PC-3 (cell line): ENCODE measurements around the gene TNPO2. TPM values are rescaled to one million over a fixed set of nuclear protein-coding genes. Genes with fewer than 3 reads are reported as not detected.

Experiments used
- ATAC-seq: fragments of 200-7000 bp; cut with Tn5 transposase; 2 replicates; pipeline ENCODE4 v1.9.1; 2020; ENCODE audit warnings: mild to moderate bottlenecking, moderate library complexity
- BruUV-seq: library from RNA; stranded (reverse); fragments of 400-500 nt; replicated peaks from 2 replicates; lab custom pipeline; 2021; lab: Mats Ljungman, UMichigan
- CTCF ChIA-PET: fragments of 300-600 bp; sonication (Branson Sonifier 250); formaldehyde crosslinking; loops from one replicate; lab custom pipeline; 2022; ENCODE audit warnings: antibody characterized with exemption; lab: Charles Lee
- POLR2A ChIA-PET: fragments of 300-600 bp; sonication (Branson Sonifier 250); formaldehyde crosslinking; loops from one replicate; lab custom pipeline; 2022; ENCODE audit warnings: antibody characterized with exemption; ENCODE audit not compliant: unreplicated experiment; lab: Charles Lee
- DNase-seq: peaks from one replicate; pipeline ENCODE4 v3.0.0-alpha.2; 2015
- H2AFZ ChIP-seq: fragments of 300-600 bp; sonication (generic); 2 replicates; pipeline ENCODE4 v1.6.0; 2016; ENCODE audit warnings: antibody characterized with exemption, low read length
- H3F3A ChIP-seq: fragments of 300-600 bp; sonication (generic); one replicate; pipeline ENCODE4 v1.6.0; 2017; ENCODE audit warnings: antibody characterized with exemption, low read length, control low read depth, mild to moderate bottlenecking; ENCODE audit not compliant: unreplicated experiment
- H3K27ac ChIP-seq: fragments of 300-600 bp; sonication (generic); 2 replicates; pipeline ENCODE4 v1.5.1; 2016; ENCODE audit warnings: mild to moderate bottlenecking, low read length
- H3K27me3 ChIP-seq: fragments of 300-600 bp; sonication (generic); 2 replicates; pipeline ENCODE4 v1.6.1; 2016; ENCODE audit warnings: low read length, mixed read lengths
- H3K36me3 ChIP-seq: fragments of 300-600 bp; sonication (generic); 2 replicates; pipeline ENCODE4 v1.6.1; 2016; ENCODE audit warnings: low read depth, mixed run types, low read length, mixed read lengths
- H3K4me1 ChIP-seq: fragments of 300-600 bp; sonication (generic); 2 replicates; pipeline ENCODE4 v1.5.1; 2016; ENCODE audit warnings: low read length; ENCODE audit not compliant: insufficient read depth
- H3K4me2 ChIP-seq: fragments of 300-600 bp; sonication (generic); 2 replicates; pipeline ENCODE4 v1.6.0; 2016; ENCODE audit warnings: low read length
- H3K4me3 ChIP-seq: fragments of 300-600 bp; sonication (generic); 2 replicates; pipeline ENCODE4 v1.5.1; 2016; ENCODE audit warnings: mild to moderate bottlenecking, low read length, mixed read lengths
- H3K79me2 ChIP-seq: fragments of 300-600 bp; sonication (generic); 2 replicates; pipeline ENCODE4 v1.6.1; 2017; ENCODE audit warnings: low read length, mixed read lengths
- H3K9ac ChIP-seq: fragments of 300-600 bp; sonication (generic); 2 replicates; pipeline ENCODE4 v1.6.0; 2016; ENCODE audit warnings: mild to moderate bottlenecking, low read length
- H3K9me2 ChIP-seq: fragments of 300-600 bp; sonication (generic); replicated peaks from 2 replicates; pipeline ENCODE4 v1.6.1; 2016; ENCODE audit warnings: mixed run types, low read length, mixed read lengths
- H3K9me3 ChIP-seq: fragments of 300-600 bp; sonication (generic); 2 replicates; pipeline ENCODE4 v1.6.1; 2016; ENCODE audit warnings: low read length, mixed read lengths
- H4K20me1 ChIP-seq: fragments of 300-600 bp; sonication (generic); 2 replicates; pipeline ENCODE4 v1.6.1; 2016; ENCODE audit warnings: low read length, mixed read lengths
- CTCF ChIP-seq: fragments of 300-600 bp; sonication (generic); conservative IDR thresholded peaks from 2 replicates; pipeline ENCODE4 v1.5.1; 2017; ENCODE audit warnings: antibody characterized with exemption, low read depth, mild to moderate bottlenecking, low read length
- EZH2 ChIP-seq: fragments of 300-600 bp; sonication (generic); IDR thresholded peaks from one replicate; pipeline ENCODE4 v1.6.1; 2017; ENCODE audit warnings: antibody characterized with exemption, mild to moderate bottlenecking, low read length; ENCODE audit not compliant: unreplicated experiment
- EZH2phosphoT487 ChIP-seq: fragments of 300-600 bp; sonication (generic); IDR thresholded peaks from 2 replicates; pipeline ENCODE4 v1.6.1; 2018; ENCODE audit warnings: mild to moderate bottlenecking, antibody characterized with exemption, low read length, borderline replicate concordance
- intact Hi-C: fragments of 100-400 bp; cut with micrococcal nuclease; formaldehyde crosslinking; loops from 2 replicates; pipeline ENCODE4 v1.9.0; 2023
- total RNA-seq: library from RNA; depleted of rRNA; stranded (reverse); fragments of >200 nt; gene quantifications from 2 replicates; pipeline ENCODE4 v1.2.3, GENCODE V29; 2014

The TNPO2 gene
- total RNA-seq, 1 experiment from 2014 or later: 50.6 TPM

GRCh38 chr19:12657966-12658365 lies 65.8 kb downstream of the TNPO2 start:
- H3K9ac ChIP-seq: no peak overlapping the region
- no peak overlapping the region for H3K27ac ChIP-seq
- ChIA-PET POLR2A (no interaction called here), CTCF (interaction anchor here (0.6 kb wide), 1 partner anchor 48 kb away, joined by 7 read pairs; the partner anchor contains the start of gene ZNF490)
- no peaks in the 10 kb centered on the region for H3K9me2 ChIP-seq
- BruUV-seq: no TSS peak
- no peak overlapping the region for H3K4me2 ChIP-seq
- no peak overlapping the region for H3K4me3 ChIP-seq
- H3K79me2 ChIP-seq: no peaks in the 10 kb centered on the region
- peaks cover 28% of the 10 kb centered on the region for H3K36me3 ChIP-seq
- TF ChIP-seq EZH2 (no peak), EZH2phosphoT487 (no peak), CTCF (0 out of 2 replicates have a peak, but pooled peaks have one; percentile 17)
- H3K27me3 ChIP-seq: no peaks in the 10 kb centered on the region
- H2AFZ ChIP-seq: no peak overlapping the region
- no peaks in the 10 kb centered on the region for H3F3A ChIP-seq
- ATAC-seq: no peak
- H3K4me1 ChIP-seq: no peaks in the 10 kb centered on the region
- no peaks in the 10 kb centered on the region for H4K20me1 ChIP-seq
- intact Hi-C loops: no loop called here
- DNase-seq: no peak
- no peaks in the 10 kb centered on the region for H3K9me3 ChIP-seq

GRCh38 chr19:12656899-12657571 lies 66.7 kb downstream of the TNPO2 start:
- no peaks in the 10 kb centered on the region for H3K9me2 ChIP-seq
- no peak overlapping the region for H2AFZ ChIP-seq
- no TSS peak for BruUV-seq
- no peaks in the 10 kb centered on the region for H3K4me1 ChIP-seq
- no peak overlapping the region for H3K27ac ChIP-seq
- no peak for DNase-seq
- intact Hi-C loops: no loop called here
- H4K20me1 ChIP-seq: no peaks in the 10 kb centered on the region
- no peaks in the 10 kb centered on the region for H3K79me2 ChIP-seq
- ChIA-PET CTCF (interaction anchor here (0.6 kb wide), 1 partner anchor 47 kb away, joined by 7 read pairs; the partner anchor contains the start of gene ZNF490), POLR2A (no interaction called here)
- TF ChIP-seq EZH2 (no peak), CTCF (no peak), EZH2phosphoT487 (no peak)
- no peak for ATAC-seq
- peaks cover 27% of the 10 kb centered on the region for H3K36me3 ChIP-seq
- H3K9ac ChIP-seq: no peak overlapping the region
- H3K4me2 ChIP-seq: no peak overlapping the region
- no peaks in the 10 kb centered on the region for H3F3A ChIP-seq
- no peaks in the 10 kb centered on the region for H3K9me3 ChIP-seq
- no peak overlapping the region for H3K4me3 ChIP-seq
- no peaks in the 10 kb centered on the region for H3K27me3 ChIP-seq

GRCh38 chr19:12655546-12655945 lies 68.2 kb downstream of the TNPO2 start:
- Histone ChIP-seq H3K27ac (no peak overlapping the region), H3K4me3 (no peak overlapping the region), H3K36me3 (peaks cover 23% of the 10 kb centered on the region), H3K4me2 (no peak overlapping the region), H3K79me2 (no peaks in the 10 kb centered on the region), H2AFZ (no peak overlapping the region), H3F3A (no peaks in the 10 kb centered on the region), H3K9ac (no peak overlapping the region), H3K27me3 (no peaks in the 10 kb centered on the region), H3K9me2 (no peaks in the 10 kb centered on the region), H3K4me1 (no peaks in the 10 kb centered on the region), H4K20me1 (no peaks in the 10 kb centered on the region), H3K9me3 (no peaks in the 10 kb centered on the region)
- POLR2A ChIA-PET: no interaction called here
- TF ChIP-seq CTCF: no peak
- BruUV-seq: no TSS peak
- intact Hi-C loops: no loop called here
- no peak for ATAC-seq
- no peak for DNase-seq
- CTCF ChIA-PET: no interaction called here
